Loucy (cell line): ENCODE data around the gene CDS1.

ENCODE experiments used
- H2AFZ ChIP-seq: fragments of 200-600 bp; sonication (generic); 2 replicates; pipeline ENCODE4 v1.6.0; 2016; ENCODE audit warnings: antibody characterized with exemption, mild to moderate bottlenecking, low read length, moderate library complexity
- H3F3A ChIP-seq: fragments of 200-600 bp; 2 replicates; pipeline ENCODE4 v1.6.0; 2016; ENCODE audit warnings: antibody characterized with exemption, low read depth, mild to moderate bottlenecking
- H3K27me3 ChIP-seq: fragments of 200-600 bp; sonication (generic); 2 replicates; pipeline ENCODE4 v1.6.1; 2014; ENCODE audit warnings: low read length, mild to moderate bottlenecking; ENCODE audit not compliant: insufficient read depth, poor library complexity, severe bottlenecking
- H3K36me3 ChIP-seq: fragments of 200-600 bp; sonication (generic); 2 replicates; pipeline ENCODE4 v1.6.1; 2016; ENCODE audit warnings: low read length; ENCODE audit not compliant: insufficient read depth
- H3K4me1 ChIP-seq: fragments of 200-600 bp; sonication (generic); 2 replicates; pipeline ENCODE4 v1.5.1; 2014; ENCODE audit warnings: low read length, mild to moderate bottlenecking; ENCODE audit not compliant: insufficient read depth, poor library complexity, severe bottlenecking
- H3K4me2 ChIP-seq: fragments of 200-600 bp; sonication (generic); 2 replicates; pipeline ENCODE4 v1.6.0; 2014; ENCODE audit warnings: antibody characterized with exemption, low read length, low read depth, mild to moderate bottlenecking; ENCODE audit not compliant: poor library complexity, severe bottlenecking
- H3K4me3 ChIP-seq: fragments of 200-600 bp; sonication (generic); 2 replicates; pipeline ENCODE4 v1.5.1; 2014; ENCODE audit warnings: low read length, mild to moderate bottlenecking, mixed read lengths; ENCODE audit not compliant: poor library complexity, severe bottlenecking
- H3K79me2 ChIP-seq: fragments of 200-600 bp; sonication (generic); 2 replicates; pipeline ENCODE4 v1.6.1; 2014; ENCODE audit warnings: low read length; ENCODE audit not compliant: insufficient read depth
- H3K9ac ChIP-seq: fragments of 200-600 bp; sonication (generic); 2 replicates; pipeline ENCODE4 v1.6.0; 2014; ENCODE audit warnings: mild to moderate bottlenecking, low read depth, low read length, moderate library complexity; ENCODE audit not compliant: poor library complexity, severe bottlenecking
- H3K9me2 ChIP-seq: fragments of 200-600 bp; sonication (generic); replicated peaks from 2 replicates; pipeline ENCODE4 v1.6.1; 2016; ENCODE audit warnings: low read depth, low read length, mixed read lengths
- H3K9me3 ChIP-seq: fragments of 200-600 bp; sonication (generic); 2 replicates; pipeline ENCODE4 v1.6.1; 2014; ENCODE audit warnings: mild to moderate bottlenecking, antibody characterized with exemption, low read length, low read depth; ENCODE audit not compliant: insufficient read depth
- H4K20me1 ChIP-seq: fragments of 200-600 bp; sonication (generic); 2 replicates; pipeline ENCODE4 v1.6.0; 2014; ENCODE audit warnings: antibody characterized with exemption, low read length, mild to moderate bottlenecking; ENCODE audit not compliant: insufficient read depth, poor library complexity, severe bottlenecking
- CTCF ChIP-seq: fragments of 200-600 bp; sonication (generic); conservative IDR thresholded peaks from 2 replicates; pipeline ENCODE4 v1.5.1; 2014; ENCODE audit warnings: mild to moderate bottlenecking, antibody characterized with exemption, low read length
- EZH2phosphoT487 ChIP-seq: fragments of 200-600 bp; IDR thresholded peaks from 2 replicates; pipeline ENCODE4 v1.6.1; 2018; ENCODE audit warnings: antibody characterized with exemption, mild to moderate bottlenecking, moderate library complexity, borderline replicate concordance

The CDS1 gene

GRCh38 chr4:84677093-84677492 is 94.2 kb downstream of the CDS1 start:
- Histone ChIP-seq H3K79me2 (no peaks in the 10 kb centered on the region), H3K9me2 (no peaks in the 10 kb centered on the region), H3K9me3 (no peaks in the 10 kb centered on the region), H4K20me1 (no peaks in the 10 kb centered on the region), H3K9ac (no peak overlapping the region), H3F3A (no peaks in the 10 kb centered on the region), H2AFZ (no peak overlapping the region), H3K27me3 (no peaks in the 10 kb centered on the region), H3K4me3 (no peak overlapping the region), H3K4me1 (peaks cover 10% of the 10 kb centered on the region), H3K36me3 (peaks cover 32% of the 10 kb centered on the region; the same call in 1 of the 2 replicates), H3K4me2 (no peak overlapping the region)
- TF ChIP-seq EZH2phosphoT487 (no peak), CTCF (no peak)

- peaks cover 11% of the 10 kb centered on the region for H3K4me1 ChIP-seq
- H3K4me3 ChIP-seq = no peak overlapping the region
- H3F3A ChIP-seq = no peaks in the 10 kb centered on the region
- no peaks in the 10 kb centered on the region for H3K9me3 ChIP-seq
- peaks cover 30% of the 10 kb centered on the region; the same call in 1 of the 2 replicates for H3K36me3 ChIP-seq
- no peaks in the 10 kb centered on the region for H3K9me2 ChIP-seq
- no peaks in the 10 kb centered on the region for H4K20me1 ChIP-seq
- H3K27me3 ChIP-seq = no peaks in the 10 kb centered on the region
- H2AFZ ChIP-seq = no peak overlapping the region
- TF ChIP-seq EZH2phosphoT487 = no peak
- no peak for TF ChIP-seq CTCF
- no peak overlapping the region for H3K9ac ChIP-seq
- H3K79me2 ChIP-seq = no peaks in the 10 kb centered on the region
- no peak overlapping the region for H3K4me2 ChIP-seq
These were observed 95.1 kb downstream of the CDS1 start for GRCh38 chr4:84677995-84678394.

GRCh38 chr4:84678976-84679744 is 96.2 kb downstream of the CDS1 start:
- H3F3A ChIP-seq = no peaks in the 10 kb centered on the region
- no peak overlapping the region for H3K4me3 ChIP-seq
- H3K9ac ChIP-seq = no peak overlapping the region
- H3K4me1 ChIP-seq = peaks cover 11% of the 10 kb centered on the region
- TF ChIP-seq EZH2phosphoT487 (no peak), CTCF (no peak)
- H2AFZ ChIP-seq = no peak overlapping the region
- no peaks in the 10 kb centered on the region for H3K9me3 ChIP-seq
- H3K27me3 ChIP-seq = no peaks in the 10 kb centered on the region
- no peaks in the 10 kb centered on the region for H3K79me2 ChIP-seq
- no peak overlapping the region for H3K4me2 ChIP-seq
- H4K20me1 ChIP-seq = no peaks in the 10 kb centered on the region
- H3K9me2 ChIP-seq = no peaks in the 10 kb centered on the region
- peaks cover 42% of the 10 kb centered on the region; the same call in 1 of the 2 replicates for H3K36me3 ChIP-seq
